PC-3 (cell line): ENCODE measurements around the gene PLOD3. TPM values are rescaled to one million over a fixed set of nuclear protein-coding genes. Genes with fewer than 3 reads are reported as not detected.

Source experiments
- ATAC-seq: fragments of 200-7000 bp; cut with Tn5 transposase; 2 replicates; pipeline ENCODE4 v1.9.1; 2020; ENCODE audit warnings: mild to moderate bottlenecking, moderate library complexity
- BruUV-seq: library from RNA; stranded (reverse); fragments of 400-500 nt; replicated peaks from 2 replicates; lab custom pipeline; 2021; lab: Mats Ljungman, UMichigan
- CTCF ChIA-PET: fragments of 300-600 bp; sonication (Branson Sonifier 250); formaldehyde crosslinking; loops from one replicate; lab custom pipeline; 2022; ENCODE audit warnings: antibody characterized with exemption; lab: Charles Lee
- POLR2A ChIA-PET: fragments of 300-600 bp; sonication (Branson Sonifier 250); formaldehyde crosslinking; loops from one replicate; lab custom pipeline; 2022; ENCODE audit warnings: antibody characterized with exemption; ENCODE audit not compliant: unreplicated experiment; lab: Charles Lee
- DNase-seq: peaks from one replicate; pipeline ENCODE4 v3.0.0-alpha.2; 2015
- H2AFZ ChIP-seq: fragments of 300-600 bp; sonication (generic); 2 replicates; pipeline ENCODE4 v1.6.0; 2016; ENCODE audit warnings: antibody characterized with exemption, low read length
- H3F3A ChIP-seq: fragments of 300-600 bp; sonication (generic); one replicate; pipeline ENCODE4 v1.6.0; 2017; ENCODE audit warnings: antibody characterized with exemption, low read length, control low read depth, mild to moderate bottlenecking; ENCODE audit not compliant: unreplicated experiment
- H3K27ac ChIP-seq: fragments of 300-600 bp; sonication (generic); 2 replicates; pipeline ENCODE4 v1.5.1; 2016; ENCODE audit warnings: mild to moderate bottlenecking, low read length
- H3K27me3 ChIP-seq: fragments of 300-600 bp; sonication (generic); 2 replicates; pipeline ENCODE4 v1.6.1; 2016; ENCODE audit warnings: low read length, mixed read lengths
- H3K36me3 ChIP-seq: fragments of 300-600 bp; sonication (generic); 2 replicates; pipeline ENCODE4 v1.6.1; 2016; ENCODE audit warnings: low read depth, mixed run types, low read length, mixed read lengths
- H3K4me1 ChIP-seq: fragments of 300-600 bp; sonication (generic); 2 replicates; pipeline ENCODE4 v1.5.1; 2016; ENCODE audit warnings: low read length; ENCODE audit not compliant: insufficient read depth
- H3K4me2 ChIP-seq: fragments of 300-600 bp; sonication (generic); 2 replicates; pipeline ENCODE4 v1.6.0; 2016; ENCODE audit warnings: low read length
- H3K4me3 ChIP-seq: fragments of 300-600 bp; sonication (generic); 2 replicates; pipeline ENCODE4 v1.5.1; 2016; ENCODE audit warnings: mild to moderate bottlenecking, low read length, mixed read lengths
- H3K79me2 ChIP-seq: fragments of 300-600 bp; sonication (generic); 2 replicates; pipeline ENCODE4 v1.6.1; 2017; ENCODE audit warnings: low read length, mixed read lengths
- H3K9ac ChIP-seq: fragments of 300-600 bp; sonication (generic); 2 replicates; pipeline ENCODE4 v1.6.0; 2016; ENCODE audit warnings: mild to moderate bottlenecking, low read length
- H3K9me2 ChIP-seq: fragments of 300-600 bp; sonication (generic); replicated peaks from 2 replicates; pipeline ENCODE4 v1.6.1; 2016; ENCODE audit warnings: mixed run types, low read length, mixed read lengths
- H3K9me3 ChIP-seq: fragments of 300-600 bp; sonication (generic); 2 replicates; pipeline ENCODE4 v1.6.1; 2016; ENCODE audit warnings: low read length, mixed read lengths
- H4K20me1 ChIP-seq: fragments of 300-600 bp; sonication (generic); 2 replicates; pipeline ENCODE4 v1.6.1; 2016; ENCODE audit warnings: low read length, mixed read lengths
- EZH2 ChIP-seq: fragments of 300-600 bp; sonication (generic); IDR thresholded peaks from one replicate; pipeline ENCODE4 v1.6.1; 2017; ENCODE audit warnings: antibody characterized with exemption, mild to moderate bottlenecking, low read length; ENCODE audit not compliant: unreplicated experiment
- EZH2phosphoT487 ChIP-seq: fragments of 300-600 bp; sonication (generic); IDR thresholded peaks from 2 replicates; pipeline ENCODE4 v1.6.1; 2018; ENCODE audit warnings: mild to moderate bottlenecking, antibody characterized with exemption, low read length, borderline replicate concordance
- intact Hi-C: fragments of 100-400 bp; cut with micrococcal nuclease; formaldehyde crosslinking; loops from 2 replicates; pipeline ENCODE4 v1.9.0; 2023
- total RNA-seq: library from RNA; depleted of rRNA; stranded (reverse); fragments of >200 nt; gene quantifications from 2 replicates; pipeline ENCODE4 v1.2.3, GENCODE V29; 2014
- TF ChIP-seq, protein P1 (sequence below): fragments of 300-600 bp; sonication (generic); conservative IDR thresholded peaks from 2 replicates; pipeline ENCODE4 v1.5.1; 2017; ENCODE audit warnings: antibody characterized with exemption, low read depth, mild to moderate bottlenecking, low read length

PLOD3 gene
- total RNA-seq, 1 experiment from 2014 or later: 66.6 TPM

DNA sequence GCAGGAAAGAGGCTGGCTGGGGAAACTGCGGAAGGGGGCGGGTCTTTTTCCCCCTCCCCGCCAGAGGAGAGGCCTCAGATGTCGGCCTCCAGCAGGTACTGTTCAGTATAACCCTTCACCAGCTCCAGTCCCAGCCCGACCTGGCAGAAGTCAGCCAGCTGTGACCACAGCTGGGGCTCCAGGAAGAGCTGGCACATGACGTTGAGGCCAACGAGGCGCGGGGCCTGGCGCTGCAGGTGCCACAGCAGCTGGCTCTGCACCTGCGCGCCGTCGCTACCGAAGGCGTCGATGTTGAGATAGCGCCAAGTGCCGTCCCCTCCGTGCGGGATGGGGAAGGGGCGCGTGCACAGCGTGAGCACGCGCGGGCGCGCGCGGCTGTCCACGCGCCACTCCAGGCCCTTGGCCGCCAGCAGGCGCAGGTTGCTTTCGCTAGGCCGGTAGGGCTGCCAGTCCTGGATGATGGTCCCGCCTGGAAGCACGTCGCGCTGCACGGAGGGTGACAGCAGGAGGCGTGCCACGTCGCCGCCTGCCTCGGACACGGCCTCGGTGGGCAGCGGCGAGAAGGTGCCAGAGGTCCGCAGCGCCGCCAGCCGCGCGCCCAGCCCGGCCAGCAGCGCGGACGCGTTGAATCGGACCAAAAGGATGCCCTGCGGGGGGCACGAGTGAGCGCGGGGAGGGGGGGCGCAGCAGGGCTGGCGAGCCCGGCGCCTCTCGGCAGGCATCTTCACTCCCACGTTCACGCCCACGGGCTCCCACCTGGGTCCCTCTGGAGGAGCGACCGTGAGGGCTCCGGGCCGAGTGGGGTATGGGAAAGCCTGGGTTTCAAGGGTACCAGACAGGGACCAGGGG, 45.2 kb downstream of the PLOD3 start:
- Histone ChIP-seq H3K9me2 (no peaks in the 10 kb centered on the region), H3K27me3 (peaks cover 40% of the 10 kb centered on the region), H3K9ac (no peak overlapping the region), H3K4me3 (peak overlapping the region; percentile 57; the same call in 1 of the 2 replicates), H3K9me3 (no peaks in the 10 kb centered on the region), H3K79me2 (no peaks in the 10 kb centered on the region), H3F3A (no peaks in the 10 kb centered on the region), H3K4me2 (peak overlapping the region; percentile 83), H3K36me3 (no peaks in the 10 kb centered on the region), H3K27ac (no peak overlapping the region), H4K20me1 (no peaks in the 10 kb centered on the region), H2AFZ (no peak overlapping the region), H3K4me1 (peaks cover 36% of the 10 kb centered on the region)
- DNase-seq (no peak), ATAC-seq (no peak)
- no peak for TF ChIP-seq EZH2
- TF ChIP-seq EZH2phosphoT487: peak; percentile 48; the same call in 1 of the 2 replicates
- TF ChIP-seq, protein P1, sequence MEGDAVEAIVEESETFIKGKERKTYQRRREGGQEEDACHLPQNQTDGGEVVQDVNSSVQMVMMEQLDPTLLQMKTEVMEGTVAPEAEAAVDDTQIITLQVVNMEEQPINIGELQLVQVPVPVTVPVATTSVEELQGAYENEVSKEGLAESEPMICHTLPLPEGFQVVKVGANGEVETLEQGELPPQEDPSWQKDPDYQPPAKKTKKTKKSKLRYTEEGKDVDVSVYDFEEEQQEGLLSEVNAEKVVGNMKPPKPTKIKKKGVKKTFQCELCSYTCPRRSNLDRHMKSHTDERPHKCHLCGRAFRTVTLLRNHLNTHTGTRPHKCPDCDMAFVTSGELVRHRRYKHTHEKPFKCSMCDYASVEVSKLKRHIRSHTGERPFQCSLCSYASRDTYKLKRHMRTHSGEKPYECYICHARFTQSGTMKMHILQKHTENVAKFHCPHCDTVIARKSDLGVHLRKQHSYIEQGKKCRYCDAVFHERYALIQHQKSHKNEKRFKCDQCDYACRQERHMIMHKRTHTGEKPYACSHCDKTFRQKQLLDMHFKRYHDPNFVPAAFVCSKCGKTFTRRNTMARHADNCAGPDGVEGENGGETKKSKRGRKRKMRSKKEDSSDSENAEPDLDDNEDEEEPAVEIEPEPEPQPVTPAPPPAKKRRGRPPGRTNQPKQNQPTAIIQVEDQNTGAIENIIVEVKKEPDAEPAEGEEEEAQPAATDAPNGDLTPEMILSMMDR: 0 out of 2 replicates have a peak, but pooled peaks have one; percentile 22
- intact Hi-C loops: no loop called here
- BruUV-seq: no TSS peak
- CTCF ChIA-PET: no interaction called here
- POLR2A ChIA-PET: interaction anchor here (0.7 kb wide), 1 partner anchor 584 kb away, joined by 3 read pairs; no protein-coding TSS in a partner anchor

DNA sequence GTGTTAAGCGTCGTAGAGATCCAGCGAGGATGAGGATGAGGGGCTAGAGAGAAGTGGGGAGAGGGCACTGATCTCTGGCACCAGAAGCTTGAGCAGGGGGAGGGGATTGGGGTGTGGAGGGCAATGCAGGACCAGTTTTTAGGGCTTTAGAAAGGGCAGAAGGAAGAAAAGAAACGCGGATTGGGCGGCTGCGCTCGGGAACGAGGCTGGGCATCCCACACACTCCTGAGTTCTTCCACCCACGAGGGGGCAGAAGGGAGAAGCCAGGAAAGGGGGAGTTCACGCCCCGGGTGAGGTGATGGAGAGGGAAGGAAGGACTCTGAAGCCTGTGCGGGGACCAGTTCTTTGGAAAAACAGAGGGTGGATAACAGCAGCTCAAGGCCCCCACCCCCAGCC, 45.9 kb downstream of the PLOD3 start:
- Histone ChIP-seq H3K36me3 (no peaks in the 10 kb centered on the region), H3K4me3 (no peak overlapping the region), H3F3A (no peaks in the 10 kb centered on the region), H3K9me3 (no peaks in the 10 kb centered on the region), H4K20me1 (no peaks in the 10 kb centered on the region), H3K27ac (no peak overlapping the region), H3K9me2 (no peaks in the 10 kb centered on the region), H2AFZ (no peak overlapping the region), H3K4me2 (no peak overlapping the region), H3K79me2 (no peaks in the 10 kb centered on the region), H3K9ac (no peak overlapping the region), H3K4me1 (peaks cover 39% of the 10 kb centered on the region), H3K27me3 (peaks cover 46% of the 10 kb centered on the region)
- TF ChIP-seq, protein P1: peak; percentile 34
- no peak for TF ChIP-seq EZH2phosphoT487
- DNase-seq (no peak), ATAC-seq (no peak)
- CTCF ChIA-PET: no interaction called here
- intact Hi-C loops: no loop called here
- POLR2A ChIA-PET: no interaction called here
- BruUV-seq: no TSS peak
